ENCODE results near the gene UMODL1. TPM values are rescaled to one million over a fixed set of nuclear protein-coding genes. Genes with fewer than 3 reads are reported as not detected.

Gene UMODL1
- total and polyA plus RNA-seq, 10 of the 15 experiments (the other 5 are each of a cell fraction or from before 2014, with no cell fraction given) = 0.01 to 0.11 (median 0.03) TPM; not detected in 5

Other genes starting within 250 kb of the UMODL1 start
- gene PRDM15, start 192.0 kb upstream of the UMODL1 start, total RNA-seq (2014; rRNA removed) = 9.8 and 10.5 TPM in 2 replicates
- gene PRDM15, start 192.0 kb upstream of the UMODL1 start, total RNA-seq (2014; rRNA removed; fragmentation: Illumina TruSeq; extraction: Trizol) = 6.3 and 6.8 TPM in 2 replicates
- 10.8 and 16.0 TPM in 2 replicates for gene PRDM15, start 192.0 kb upstream of the UMODL1 start, total RNA-seq (2021)
- 6.1 and 12.5 TPM in 2 replicates for gene PRDM15, start 192.0 kb upstream of the UMODL1 start, polyA plus RNA-seq (2011; rRNA removed)
- gene PRDM15, start 192.0 kb upstream of the UMODL1 start, polyA plus RNA-seq (2014; fragmentation: Illumina TruSeq; extraction: Trizol) = 6.0 and 9.0 TPM in 2 replicates
- 1 to 10 TPM; 2.2 to 2.8 TPM for gene PRDM15, start 192.0 kb upstream of the UMODL1 start, polyA plus RNA-seq (2014; fragmentation: Nextera tagmentation; extraction: Ambion mirVana)
- 12.4 and 16.2 TPM in 2 replicates for gene PRDM15, start 192.0 kb upstream of the UMODL1 start, polyA plus RNA-seq (2014; rRNA removed)
- 1 to 10 TPM; 7.2 to 8.2 TPM for gene PRDM15, start 192.0 kb upstream of the UMODL1 start, polyA plus RNA-seq (2016; fragmentation: Nextera tagmentation; extraction: Ambion mirVana)
- 13.0 and 13.7 TPM in 2 replicates for gene C2CD2, start 117.3 kb upstream of the UMODL1 start, total RNA-seq (2014; rRNA removed)
- 8.3 and 10.9 TPM in 2 replicates for gene C2CD2, start 117.3 kb upstream of the UMODL1 start, total RNA-seq (2014; rRNA removed; fragmentation: Illumina TruSeq; extraction: Trizol)
- gene C2CD2, start 117.3 kb upstream of the UMODL1 start, total RNA-seq (2021) = 11.2 and 11.6 TPM in 2 replicates
- 26.9 and 30.9 TPM in 2 replicates for gene C2CD2, start 117.3 kb upstream of the UMODL1 start, polyA plus RNA-seq (2011; rRNA removed)
- gene C2CD2, start 117.3 kb upstream of the UMODL1 start, polyA plus RNA-seq (2014; fragmentation: Illumina TruSeq; extraction: Trizol) = 8.8 and 9.3 TPM in 2 replicates
- gene C2CD2, start 117.3 kb upstream of the UMODL1 start, polyA plus RNA-seq (2014; fragmentation: Nextera tagmentation; extraction: Ambion mirVana) = 1 to 10 TPM; 2.2 to 2.9 TPM
- gene C2CD2, start 117.3 kb upstream of the UMODL1 start, polyA plus RNA-seq (2014; rRNA removed) = 9.9 and 11.1 TPM in 2 replicates
- 1 to 10 TPM; 2.5 to 4.9 TPM for gene C2CD2, start 117.3 kb upstream of the UMODL1 start, polyA plus RNA-seq (2016; fragmentation: Nextera tagmentation; extraction: Ambion mirVana)
- gene ZBTB21, start 61.0 kb upstream of the UMODL1 start, total RNA-seq (2014; rRNA removed) = 8.5 and 9.8 TPM in 2 replicates
- 13.1 and 13.4 TPM in 2 replicates for gene ZBTB21, start 61.0 kb upstream of the UMODL1 start, total RNA-seq (2014; rRNA removed; fragmentation: Illumina TruSeq; extraction: Trizol)
- 17.9 and 21.6 TPM in 2 replicates for gene ZBTB21, start 61.0 kb upstream of the UMODL1 start, total RNA-seq (2021)
- 9.1 and 9.6 TPM in 2 replicates for gene ZBTB21, start 61.0 kb upstream of the UMODL1 start, polyA plus RNA-seq (2011; rRNA removed)
- gene ZBTB21, start 61.0 kb upstream of the UMODL1 start, polyA plus RNA-seq (2014; fragmentation: Illumina TruSeq; extraction: Trizol) = 12.6 and 12.7 TPM in 2 replicates
- gene ZBTB21, start 61.0 kb upstream of the UMODL1 start, polyA plus RNA-seq (2014; fragmentation: Nextera tagmentation; extraction: Ambion mirVana) = 1 to 10 TPM; 1.8 to 2.3 TPM
- 6.3 and 7.0 TPM in 2 replicates for gene ZBTB21, start 61.0 kb upstream of the UMODL1 start, polyA plus RNA-seq (2014; rRNA removed)
- 10 to 100 TPM; 11.3 to 13.9 TPM for gene ZBTB21, start 61.0 kb upstream of the UMODL1 start, polyA plus RNA-seq (2016; fragmentation: Nextera tagmentation; extraction: Ambion mirVana)
- gene ABCG1, start 147.8 kb downstream of the UMODL1 start, total RNA-seq (2014; rRNA removed) = 8.8 and 9.2 TPM in 2 replicates
- 5.3 and 6.2 TPM in 2 replicates for gene ABCG1, start 147.8 kb downstream of the UMODL1 start, total RNA-seq (2014; rRNA removed; fragmentation: Illumina TruSeq; extraction: Trizol)
- gene ABCG1, start 147.8 kb downstream of the UMODL1 start, total RNA-seq (2021) = 11.2 and 12.4 TPM in 2 replicates
- gene ABCG1, start 147.8 kb downstream of the UMODL1 start, polyA plus RNA-seq (2011; rRNA removed) = 14.0 and 19.3 TPM in 2 replicates
- gene ABCG1, start 147.8 kb downstream of the UMODL1 start, polyA plus RNA-seq (2014; fragmentation: Illumina TruSeq; extraction: Trizol) = 5.9 and 6.1 TPM in 2 replicates
- gene ABCG1, start 147.8 kb downstream of the UMODL1 start, polyA plus RNA-seq (2014; fragmentation: Nextera tagmentation; extraction: Ambion mirVana) = 1 to 10 TPM; 2.9 to 3.0 TPM
- 6.9 and 8.0 TPM in 2 replicates for gene ABCG1, start 147.8 kb downstream of the UMODL1 start, polyA plus RNA-seq (2014; rRNA removed)
- 1 to 10 TPM in 1 of 2 experiments, under 1 TPM in 1; 0.59 to 1.3 TPM for gene ABCG1, start 147.8 kb downstream of the UMODL1 start, polyA plus RNA-seq (2016; fragmentation: Nextera tagmentation; extraction: Ambion mirVana)
- not detected in 2 replicates for gene TFF3, start 244.1 kb downstream of the UMODL1 start, total RNA-seq (2014; rRNA removed)
- gene TFF3, start 244.1 kb downstream of the UMODL1 start, total RNA-seq (2014; rRNA removed; fragmentation: Illumina TruSeq; extraction: Trizol) = not detected in 2 replicates
- 0.74 TPM in 1 of 2 replicates, not detected in the other for gene TFF3, start 244.1 kb downstream of the UMODL1 start, total RNA-seq (2021)
- gene TFF3, start 244.1 kb downstream of the UMODL1 start, polyA plus RNA-seq (2011; rRNA removed) = not detected in 2 replicates
- gene TFF3, start 244.1 kb downstream of the UMODL1 start, polyA plus RNA-seq (2014; fragmentation: Illumina TruSeq; extraction: Trizol) = not detected in 2 replicates
- not detected for gene TFF3, start 244.1 kb downstream of the UMODL1 start, polyA plus RNA-seq (2014; fragmentation: Nextera tagmentation; extraction: Ambion mirVana)
- not detected in 2 replicates for gene TFF3, start 244.1 kb downstream of the UMODL1 start, polyA plus RNA-seq (2014; rRNA removed)
- gene TFF3, start 244.1 kb downstream of the UMODL1 start, polyA plus RNA-seq (2016; fragmentation: Nextera tagmentation; extraction: Ambion mirVana) = not detected

Data from GM12878 (cell line).